Measurements from ENCODE around the gene SLCO3A1.

The SLCO3A1 gene

DNA sequence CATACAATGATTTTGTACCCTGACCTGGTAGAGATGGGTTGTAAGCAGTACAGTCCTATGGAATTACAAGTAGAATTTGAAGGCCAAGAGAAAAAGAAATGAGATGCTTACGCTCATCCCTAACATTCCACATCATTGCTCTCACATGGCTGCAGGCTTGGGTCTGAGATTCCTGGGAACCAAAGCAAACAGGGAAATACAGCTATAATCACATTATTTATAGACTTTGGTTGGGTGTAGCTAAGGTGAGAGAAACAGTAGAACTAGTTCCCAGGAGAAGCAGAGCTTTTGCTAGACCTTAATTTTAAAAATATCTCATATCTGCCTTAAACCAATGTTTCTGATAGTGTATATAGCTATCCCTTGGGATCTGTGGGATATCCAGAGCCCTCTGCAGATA is 51.4 kb downstream of the SLCO3A1 start:
- DNase-seq (ENCODE audit: low read depth, low spot score) = no peak
- no peak overlapping the region for H3K4me3 ChIP-seq (ENCODE audit: low read depth, low read length)
- ChIA-PET POLR2A (no interaction called here), CTCF (no interaction called here)
- TF ChIP-seq, protein P1, sequence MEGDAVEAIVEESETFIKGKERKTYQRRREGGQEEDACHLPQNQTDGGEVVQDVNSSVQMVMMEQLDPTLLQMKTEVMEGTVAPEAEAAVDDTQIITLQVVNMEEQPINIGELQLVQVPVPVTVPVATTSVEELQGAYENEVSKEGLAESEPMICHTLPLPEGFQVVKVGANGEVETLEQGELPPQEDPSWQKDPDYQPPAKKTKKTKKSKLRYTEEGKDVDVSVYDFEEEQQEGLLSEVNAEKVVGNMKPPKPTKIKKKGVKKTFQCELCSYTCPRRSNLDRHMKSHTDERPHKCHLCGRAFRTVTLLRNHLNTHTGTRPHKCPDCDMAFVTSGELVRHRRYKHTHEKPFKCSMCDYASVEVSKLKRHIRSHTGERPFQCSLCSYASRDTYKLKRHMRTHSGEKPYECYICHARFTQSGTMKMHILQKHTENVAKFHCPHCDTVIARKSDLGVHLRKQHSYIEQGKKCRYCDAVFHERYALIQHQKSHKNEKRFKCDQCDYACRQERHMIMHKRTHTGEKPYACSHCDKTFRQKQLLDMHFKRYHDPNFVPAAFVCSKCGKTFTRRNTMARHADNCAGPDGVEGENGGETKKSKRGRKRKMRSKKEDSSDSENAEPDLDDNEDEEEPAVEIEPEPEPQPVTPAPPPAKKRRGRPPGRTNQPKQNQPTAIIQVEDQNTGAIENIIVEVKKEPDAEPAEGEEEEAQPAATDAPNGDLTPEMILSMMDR (IDR thresholded peaks at IDR 0.05; ENCODE audit: insufficient read depth, low read length, missing control alignments) = no peak

DNA sequence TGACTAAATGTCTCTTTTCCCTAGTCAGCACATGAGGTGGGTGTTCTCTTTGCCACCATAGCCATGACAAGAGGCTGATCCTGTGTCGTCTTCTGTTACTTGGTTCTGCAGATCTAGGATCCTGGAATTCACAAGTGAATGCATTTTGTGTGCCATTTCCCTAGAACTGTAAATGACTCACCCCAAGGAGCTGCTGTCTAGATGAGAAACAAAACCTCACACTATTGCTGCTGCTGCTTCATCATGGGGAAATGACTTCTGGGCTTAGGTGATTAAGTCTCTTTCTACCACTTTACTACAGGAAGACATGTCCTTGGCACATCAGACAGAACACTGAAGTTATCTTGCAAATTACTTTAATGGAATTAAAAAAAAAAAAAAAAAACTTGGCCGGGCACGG is 54.9 kb downstream of the SLCO3A1 start:
- POLR2A ChIA-PET = no interaction called here
- H3K4me3 ChIP-seq (ENCODE audit: low read depth, low read length) = no peak overlapping the region
- DNase-seq (ENCODE audit: low read depth, low spot score) = no peak
- TF ChIP-seq, protein P1 (IDR thresholded peaks at IDR 0.05; ENCODE audit: insufficient read depth, low read length, missing control alignments) = no peak
- CTCF ChIA-PET = no interaction called here

DNA sequence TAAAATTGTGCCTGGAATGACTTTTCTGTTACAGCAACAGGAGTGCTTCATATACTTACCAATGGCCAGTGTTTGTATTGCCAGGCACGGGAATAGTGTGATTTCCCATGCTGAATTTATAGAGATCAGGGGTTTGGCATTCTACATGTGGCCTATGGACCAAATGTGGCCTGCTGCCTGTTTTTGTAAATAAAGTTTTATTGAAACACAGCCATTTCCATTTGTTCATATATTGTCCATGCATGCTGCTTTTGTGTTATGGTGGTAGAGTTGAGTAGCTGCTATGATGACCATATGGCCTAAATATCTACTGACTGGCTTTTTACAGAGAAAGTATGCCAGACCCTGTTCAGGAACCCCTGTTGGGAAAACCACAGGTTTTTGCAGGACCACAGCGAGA is 55.6 kb downstream of the SLCO3A1 start:
- ChIA-PET POLR2A (no interaction called here), CTCF (no interaction called here)
- no peak for DNase-seq (ENCODE audit: low read depth, low spot score)
- TF ChIP-seq, protein P1 (IDR thresholded peaks at IDR 0.05; ENCODE audit: insufficient read depth, low read length, missing control alignments) = no peak
- H3K4me3 ChIP-seq (ENCODE audit: low read depth, low read length) = no peak overlapping the region

DNA sequence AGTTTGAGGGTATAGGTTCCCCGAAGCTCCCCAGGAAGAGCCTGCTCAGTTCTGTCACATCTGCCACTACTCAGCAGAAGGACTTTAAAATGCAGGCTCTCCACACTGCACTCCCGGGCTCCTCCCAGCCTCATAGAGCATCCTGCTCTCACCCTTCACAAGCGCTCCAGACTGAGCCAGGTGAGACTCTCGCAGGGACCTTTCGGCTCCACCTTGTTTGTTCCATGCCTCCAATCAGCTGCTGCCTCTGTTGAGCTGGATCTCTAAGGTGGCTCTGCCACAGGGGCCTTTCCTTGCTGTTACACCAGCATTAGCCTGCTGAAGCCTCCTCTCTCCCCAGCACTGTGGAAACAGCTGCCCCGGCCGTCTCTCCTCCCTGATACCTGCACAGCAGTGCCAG is 56.1 kb downstream of the SLCO3A1 start:
- ChIA-PET CTCF (no interaction called here), POLR2A (no interaction called here)
- H3K4me3 ChIP-seq (ENCODE audit: low read depth, low read length) = no peak overlapping the region
- TF ChIP-seq, protein P1 (IDR thresholded peaks at IDR 0.05; ENCODE audit: insufficient read depth, low read length, missing control alignments) = no peak
- DNase-seq (ENCODE audit: low read depth, low spot score) = no peak

DNA sequence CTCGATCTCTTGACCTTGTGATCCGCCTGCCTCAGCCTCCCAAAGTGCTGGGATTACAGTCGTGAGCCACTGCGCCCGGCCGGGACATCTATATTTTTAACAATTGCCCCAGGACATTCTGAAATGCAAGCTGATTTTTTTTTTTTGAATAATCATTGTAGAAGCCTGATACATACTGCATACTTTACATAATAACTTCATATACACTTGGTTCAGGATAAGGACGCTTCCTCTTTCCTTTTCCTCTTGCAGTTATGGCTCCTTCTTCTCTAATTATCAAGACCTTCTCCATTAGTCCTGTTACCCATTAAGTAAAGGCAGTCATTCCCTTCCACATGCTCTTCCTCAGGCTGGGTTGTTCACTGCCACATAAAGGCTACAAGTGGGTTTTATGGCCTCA is 58.3 kb downstream of the SLCO3A1 start:
- DNase-seq (ENCODE audit: low read depth, low spot score) = no peak
- TF ChIP-seq, protein P1 (IDR thresholded peaks at IDR 0.05; ENCODE audit: insufficient read depth, low read length, missing control alignments) = no peak
- CTCF ChIA-PET = no interaction called here
- POLR2A ChIA-PET = no interaction called here
- H3K4me3 ChIP-seq (ENCODE audit: low read depth, low read length) = no peak overlapping the region

DNA sequence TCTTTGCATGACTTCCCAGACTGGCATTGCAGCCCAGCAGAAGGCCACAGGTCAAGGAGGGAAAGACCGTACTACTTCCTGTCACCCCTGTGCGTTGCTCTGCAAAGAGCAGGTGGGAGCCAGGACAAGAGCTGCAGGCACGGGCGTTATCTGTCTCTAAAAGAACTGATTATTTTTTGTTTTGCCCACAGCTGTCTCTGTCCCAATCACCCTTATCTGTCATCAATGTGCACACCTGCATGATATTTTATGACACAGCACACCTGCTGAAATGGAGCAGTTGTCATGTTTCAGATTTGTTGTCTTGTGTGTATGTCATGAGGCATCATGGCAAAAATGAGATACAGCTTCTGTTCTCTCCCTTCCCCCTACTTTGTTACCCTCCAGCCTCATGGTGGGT is 58.8 kb downstream of the SLCO3A1 start:
- ChIA-PET POLR2A (no interaction called here), CTCF (no interaction called here)
- no peak for DNase-seq (ENCODE audit: low read depth, low spot score)
- TF ChIP-seq, protein P1 (IDR thresholded peaks at IDR 0.05; ENCODE audit: insufficient read depth, low read length, missing control alignments) = no peak
- no peak overlapping the region for H3K4me3 ChIP-seq (ENCODE audit: low read depth, low read length)

Measured in AG04449 (cell line).